Measurements from ENCODE around the gene LYST.

- no peak for TF ChIP-seq CTCF (optimal IDR thresholded peaks at IDR 0.05 in 1 of 3, IDR thresholded peaks at IDR 0.05 in 1 of 3, conservative IDR thresholded peaks at IDR 0.05 in 1 of 3; ENCODE audit: extremely low read depth in 1 of 3, insufficient read depth in 2 of 3, low read length in 3 of 3)
- no peak for TF ChIP-seq EZH2 (IDR thresholded peaks at IDR 0.05; ENCODE audit: low read length)
These were observed 48.0 kb downstream of the LYST start for GRCh38 chr1:235818632-235819136.
